A549 (cell line): ENCODE measurements around the gene PDE7B. TPM values are rescaled to one million over a fixed set of nuclear protein-coding genes. Genes with fewer than 3 reads are reported as not detected.
A peak's percentile ranks its signal among the peaks of the same experiment; 100 is the strongest.

Source experiments
- ATAC-seq, 2 experiments: fragments of 200-7000 bp in 1 of 2; fragments of >200 bp in 1 of 2; cut with Nextera tagmentation in 1 of 2; cut with Tn5 transposase in 1 of 2; 3 replicates each; pipeline versions ENCODE4 v1.8.0 to v1.9.1; 2018 to 2020; ENCODE audit warnings: mild to moderate bottlenecking in 1 of 2, moderate library complexity in 1 of 2
- CTCF ChIA-PET: fragments of 300-600 bp; sonication (Branson Sonifier 250); formaldehyde crosslinking; extraction: SDS; loops from one replicate; lab custom pipeline; 2021; ENCODE audit warnings: antibody characterized with exemption, inconsistent platforms; lab: Yijun Ruan, JAX
- POLR2A ChIA-PET: fragments of 350-600 bp; formaldehyde crosslinking; extraction: SDS; loops from one replicate; lab custom pipeline; 2021; ENCODE audit warnings: antibody characterized with exemption, inconsistent platforms; lab: Yijun Ruan, JAX
- DNase-seq, 2 experiments: peaks; one replicate each; pipeline versions ENCODE4 v3.0.0 to v3.0.0-alpha.2; 2011 to 2016; ENCODE audit warnings: low read depth in 1 of 2, low spot score in 1 of 2
- FAIRE-seq: peaks from 2 replicates; lab custom pipeline; 2011; peaks lifted over from hg19 to GRCh38; lab: Jason Lieb, UNC
- H3K27ac ChIP-seq, 2 experiments: fragments of >200 bp; sonication (Bioruptor Twin); formaldehyde crosslinking; 3 replicates each; pipeline ENCODE4 v1.5.1; 2016 to 2017
- H3K4me1 ChIP-seq: fragments of >200 bp; sonication (Bioruptor Twin); formaldehyde crosslinking; 3 replicates; pipeline ENCODE4 v1.6.1; 2016
- H3K4me2 ChIP-seq: fragments of >200 bp; sonication (Bioruptor Twin); formaldehyde crosslinking; 3 replicates; pipeline ENCODE4 v1.6.1; 2016
- H3K4me3 ChIP-seq: fragments of >200 bp; sonication (Bioruptor Twin); formaldehyde crosslinking; 3 replicates; pipeline ENCODE4 v1.5.1; 2016
- H3K9me3 ChIP-seq: fragments of >200 bp; sonication (Bioruptor Twin); formaldehyde crosslinking; 3 replicates; pipeline ENCODE4 v1.6.1; 2016
- CBX2 ChIP-seq: fragments of 200-600 bp; sonication (generic); IDR thresholded peaks from 2 replicates; pipeline ENCODE4 v1.6.1; 2016; ENCODE audit warnings: low read depth, mild to moderate bottlenecking, borderline replicate concordance
- CEBPB ChIP-seq, 2 experiments: fragments of >200 bp in 1 of 2; sonication (Bioruptor Twin) in 1 of 2; formaldehyde crosslinking in 1 of 2; IDR thresholded peaks; 2 replicates each; pipeline ENCODE4 v1.6.1; 2012 to 2016
- CTCF ChIP-seq: fragments of >200 bp; sonication (Bioruptor Twin); formaldehyde crosslinking; IDR thresholded peaks from 3 replicates; pipeline ENCODE4 v1.5.1; 2016
- EHF ChIP-seq: fragments of 250-450 bp; sonication (Bioruptor Pico); IDR thresholded peaks from 2 replicates; pipeline ENCODE4 v1.5.0; 2020; ENCODE audit warnings: mild to moderate bottlenecking
- EHMT2 ChIP-seq: fragments of 200-600 bp; sonication (generic); IDR thresholded peaks from 2 replicates; pipeline ENCODE4 v1.6.1; 2016; ENCODE audit warnings: antibody characterized with exemption, low read depth, mild to moderate bottlenecking, moderate library complexity
- EP300 ChIP-seq, 2 experiments: fragments of >200 bp; sonication (Bioruptor Twin); formaldehyde crosslinking; IDR thresholded peaks; 2 replicates in 1 of 2; 3 replicates in 1 of 2; pipeline ENCODE4 v1.6.1; 2016 to 2017
- ESRRA ChIP-seq: fragments of 150-350 bp; IDR thresholded peaks from 2 replicates; pipeline ENCODE4 v1.6.1; 2014; ENCODE audit warnings: mild to moderate bottlenecking, low read length, borderline replicate concordance
- FOSL2 ChIP-seq, 2 experiments: fragments of 450-650 bp in 1 of 2; fragments of >200 bp in 1 of 2; sonication (Bioruptor Twin) in 1 of 2; formaldehyde crosslinking; IDR thresholded peaks; 2 replicates each; pipeline versions ENCODE4 v1.5.0 to v1.6.1; 2016 to 2020; ENCODE audit warnings: mild to moderate bottlenecking in 1 of 2, moderate library complexity in 1 of 2
- FOXS1 ChIP-seq: fragments of 250-450 bp; sonication (Bioruptor Pico); IDR thresholded peaks from 2 replicates; pipeline ENCODE4 v1.5.0; 2020; ENCODE audit warnings: mild to moderate bottlenecking, moderate library complexity
- GATA3 ChIP-seq: IDR thresholded peaks from 2 replicates; pipeline ENCODE4 v1.6.1; 2012; ENCODE audit warnings: borderline replicate concordance
- HDAC2 ChIP-seq: fragments of 200-600 bp; sonication (generic); IDR thresholded peaks from 2 replicates; pipeline ENCODE4 v1.6.1; 2016
- HES2 ChIP-seq: fragments of >200 bp; sonication (Bioruptor Twin); formaldehyde crosslinking; IDR thresholded peaks from 2 replicates; pipeline ENCODE4 v1.6.1; 2016
- HOXA7 ChIP-seq: fragments of 250-450 bp; sonication (Bioruptor Pico); IDR thresholded peaks from 2 replicates; pipeline ENCODE4 v1.5.0; 2020; ENCODE audit warnings: mild to moderate bottlenecking, moderate library complexity
- HOXB5 ChIP-seq: fragments of 250-450 bp; sonication (Bioruptor Pico); IDR thresholded peaks from 2 replicates; pipeline ENCODE4 v1.5.0; 2020; ENCODE audit warnings: mild to moderate bottlenecking, moderate library complexity
- JUN ChIP-seq, 2 experiments: fragments of >200 bp; sonication (Bioruptor Twin); formaldehyde crosslinking; IDR thresholded peaks; 2 replicates in 1 of 2; 3 replicates in 1 of 2; pipeline ENCODE4 v1.6.1; 2016 to 2017
- JUNB ChIP-seq: fragments of >200 bp; sonication (Bioruptor Twin); formaldehyde crosslinking; IDR thresholded peaks from 2 replicates; pipeline ENCODE4 v1.6.1; 2016
- MYC ChIP-seq: IDR thresholded peaks from 2 replicates; pipeline ENCODE4 v1.6.1; 2012; ENCODE audit warnings: mild to moderate bottlenecking, inconsistent platforms, low read length, improper control_type of control experiment, borderline replicate concordance
- POLR2A ChIP-seq: IDR thresholded peaks from 2 replicates; pipeline ENCODE4 v1.6.1; 2012; ENCODE audit warnings: mild to moderate bottlenecking, low read length
- POLR2AphosphoS2 ChIP-seq: conservative IDR thresholded peaks from 2 replicates; pipeline ENCODE4 v1.6.1; 2012; ENCODE audit warnings: low read length, improper control_type of control experiment, inconsistent platforms
- RAD21 ChIP-seq, 2 experiments: fragments of >200 bp in 1 of 2; sonication (Bioruptor Twin) in 1 of 2; formaldehyde crosslinking in 1 of 2; IDR thresholded peaks in 1 of 2; conservative IDR thresholded peaks in 1 of 2; 2 replicates in 1 of 2; 3 replicates in 1 of 2; pipeline ENCODE4 v1.6.1; 2012 to 2018; ENCODE audit warnings: inconsistent platforms in 1 of 2
- RCOR1 ChIP-seq: fragments of 150-350 bp; IDR thresholded peaks from 2 replicates; pipeline ENCODE4 v1.6.1; 2014; ENCODE audit warnings: antibody characterized with exemption, low read length, low read depth
- RFX5 ChIP-seq: fragments of 450-650 bp; IDR thresholded peaks from 2 replicates; pipeline ENCODE4 v1.7.1; 2014; ENCODE audit warnings: antibody characterized with exemption, mild to moderate bottlenecking, moderate library complexity
- RNF2 ChIP-seq: fragments of 200-600 bp; sonication (generic); IDR thresholded peaks from 2 replicates; pipeline ENCODE4 v1.6.1; 2016; ENCODE audit warnings: low read depth, mild to moderate bottlenecking, antibody characterized with exemption, moderate library complexity, borderline replicate concordance
- SMC3 ChIP-seq: fragments of >200 bp; sonication (Bioruptor Twin); formaldehyde crosslinking; IDR thresholded peaks from 3 replicates; pipeline ENCODE4 v1.6.1; 2018; ENCODE audit warnings: inconsistent platforms
- TFCP2L1 ChIP-seq: fragments of 250-450 bp; sonication (Bioruptor Pico); IDR thresholded peaks from 2 replicates; pipeline ENCODE4 v1.5.0; 2021; ENCODE audit warnings: mild to moderate bottlenecking
- ZNF302 ChIP-seq: fragments of 250-450 bp; sonication (Bioruptor Pico); IDR thresholded peaks from 2 replicates; pipeline ENCODE4 v1.9.0; 2021; ENCODE audit warnings: inconsistent platforms, mild to moderate bottlenecking, moderate library complexity
- WGBS: methylation state at CpG from one replicate; pipeline ENCODE4 v1.1.6; 2017; ENCODE audit errors: missing lambda C conversion rate; 5-methylcytosine and 5-hydroxymethylcytosine counted together
- polyA plus RNA-seq, 4 experiments: library from polyadenylated mRNA; depleted of rRNA in 3 of 4; stranded (reverse); fragments of >200 nt; fragmentation: RNase III in 1 of 4; extraction: RNeasy Plus Mini Kit Qiagen cat#74134 plus additional on column Dnase treatment in 1 of 4; gene quantifications; 2 replicates in 3 of 4; 3 replicates in 1 of 4; pipeline ENCODE4 v1.2.3, GENCODE V29; 2011 to 2017
- TF ChIP-seq, protein P1 (sequence below): fragments of 200-600 bp; sonication (generic); IDR thresholded peaks from 2 replicates; pipeline ENCODE4 v1.6.1; 2016; ENCODE audit warnings: antibody characterized with exemption, mild to moderate bottlenecking, moderate library complexity

Gene PDE7B
- polyA plus RNA-seq, 2 of the 4 experiments (the other 2 are of a cell fraction), result 6.6 to 13.8 TPM

- WGBS, result 9% methylated on average over 12 of the region's 12 CpGs
- ChIA-PET POLR2A (interaction anchor here (1.1 kb wide), 1 partner anchor 211 kb away, joined by 3 read pairs; no protein-coding TSS in a partner anchor), CTCF (interaction anchor here (0.6 to 3.5 kb wide), 83 partner anchors 9 to 966 kb away, joined by 3 to 50 read pairs (median 4); partner anchors contain the start of genes AHI1 and MAP7)
- TF ChIP-seq EHF (CRISPR knock-in tag) (no peak), ESRRA (no peak), TFCP2L1 (CRISPR knock-in tag) (no peak), RNF2 (no peak), EHMT2 (no peak), FOSL2 (IDR thresholded peaks at IDR 0.05) (no peak), FOSL2 (CRISPR knock-in tag; IDR thresholded peaks at IDR 0.05) (0 out of 2 replicates have a peak, but pooled peaks have one; percentile 7), POLR2A (no peak), FOXS1 (CRISPR knock-in tag) (no peak), GATA3 (no peak), ZNF302 (CRISPR knock-in tag) (no peak), EP300 (IDR thresholded peaks at IDR 0.05) (peak; percentile 47 to 73; a peak in 3 of 5 replicates), JUNB (no peak), CEBPB (IDR thresholded peaks at IDR 0.05) (peak; percentile 95 to 98), POLR2AphosphoS2 (no peak), CBX2 (no peak), HOXA7 (CRISPR knock-in tag) (no peak), CTCF (peak; percentile 98), HES2 (peak; percentile 75), MYC (no peak), SMC3 (peak; percentile 97), RFX5 (no peak), RCOR1 (no peak), JUN (IDR thresholded peaks at IDR 0.05) (peak in 1 of 2 experiments; percentile 57; a peak in 3 of 5 replicates), RAD21 (conservative IDR thresholded peaks at IDR 0.05 in 1 of 2, IDR thresholded peaks at IDR 0.05 in 1 of 2) (peak; percentile 99), HOXB5 (CRISPR knock-in tag) (no peak)
- Histone ChIP-seq H3K4me1 (peaks cover 22% of the 10 kb centered on the region), H3K4me2 (peak overlapping the region; percentile 64), H3K9me3 (peaks cover 5% of the 10 kb centered on the region; the same call in 2 of the 3 replicates), H3K4me3 (peak overlapping the region; percentile 30; the same call in 1 of the 3 replicates), H3K27ac (peak overlapping the region; percentile 87 to 93)
- FAIRE-seq, result no peak
- peak; percentile 83 to 86 for ATAC-seq
- DNase-seq, result peak; percentile 45 to 67
Observed at GRCh38 chr6:136226027-136226673, 374.6 kb downstream of the PDE7B start.

GRCh38 chr6:136226674-136227377, 375.3 kb downstream of the PDE7B start:
- 82% methylated on average over 4 of the region's 4 CpGs for WGBS
- Histone ChIP-seq H3K4me2 (peak overlapping the region; percentile 64), H3K9me3 (peaks cover 5% of the 10 kb centered on the region; the same call in 2 of the 3 replicates), H3K4me1 (peaks cover 22% of the 10 kb centered on the region), H3K27ac (peak overlapping the region; percentile 87 to 93)
- no peak for DNase-seq
- ChIA-PET CTCF (interaction anchor here (0.6 to 3.5 kb wide), 64 partner anchors 9 to 804 kb away, joined by 3 to 50 read pairs (median 4); partner anchors contain the start of genes AHI1 and MAP7), POLR2A (interaction anchor here (0.6 to 1.1 kb wide), 2 partner anchors 171 to 212 kb away, joined by 3 read pairs; no protein-coding TSS in a partner anchor)
- no peak for FAIRE-seq
- peak; percentile 48 to 69; a peak in 3 of 6 replicates for ATAC-seq
- TF ChIP-seq, protein P1, sequence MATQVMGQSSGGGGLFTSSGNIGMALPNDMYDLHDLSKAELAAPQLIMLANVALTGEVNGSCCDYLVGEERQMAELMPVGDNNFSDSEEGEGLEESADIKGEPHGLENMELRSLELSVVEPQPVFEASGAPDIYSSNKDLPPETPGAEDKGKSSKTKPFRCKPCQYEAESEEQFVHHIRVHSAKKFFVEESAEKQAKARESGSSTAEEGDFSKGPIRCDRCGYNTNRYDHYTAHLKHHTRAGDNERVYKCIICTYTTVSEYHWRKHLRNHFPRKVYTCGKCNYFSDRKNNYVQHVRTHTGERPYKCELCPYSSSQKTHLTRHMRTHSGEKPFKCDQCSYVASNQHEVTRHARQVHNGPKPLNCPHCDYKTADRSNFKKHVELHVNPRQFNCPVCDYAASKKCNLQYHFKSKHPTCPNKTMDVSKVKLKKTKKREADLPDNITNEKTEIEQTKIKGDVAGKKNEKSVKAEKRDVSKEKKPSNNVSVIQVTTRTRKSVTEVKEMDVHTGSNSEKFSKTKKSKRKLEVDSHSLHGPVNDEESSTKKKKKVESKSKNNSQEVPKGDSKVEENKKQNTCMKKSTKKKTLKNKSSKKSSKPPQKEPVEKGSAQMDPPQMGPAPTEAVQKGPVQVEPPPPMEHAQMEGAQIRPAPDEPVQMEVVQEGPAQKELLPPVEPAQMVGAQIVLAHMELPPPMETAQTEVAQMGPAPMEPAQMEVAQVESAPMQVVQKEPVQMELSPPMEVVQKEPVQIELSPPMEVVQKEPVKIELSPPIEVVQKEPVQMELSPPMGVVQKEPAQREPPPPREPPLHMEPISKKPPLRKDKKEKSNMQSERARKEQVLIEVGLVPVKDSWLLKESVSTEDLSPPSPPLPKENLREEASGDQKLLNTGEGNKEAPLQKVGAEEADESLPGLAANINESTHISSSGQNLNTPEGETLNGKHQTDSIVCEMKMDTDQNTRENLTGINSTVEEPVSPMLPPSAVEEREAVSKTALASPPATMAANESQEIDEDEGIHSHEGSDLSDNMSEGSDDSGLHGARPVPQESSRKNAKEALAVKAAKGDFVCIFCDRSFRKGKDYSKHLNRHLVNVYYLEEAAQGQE, result no peak
- TF ChIP-seq HDAC2, result no peak
- TF ChIP-seq, all 56 proteins: peak for 0
- no peak overlapping the region for H3K4me3 ChIP-seq
